ENCODE data around the gene NAALADL2.
"Not testable (repeated sequence)": the region's sequence is repeated elsewhere in the genome, so short reads cannot be mapped to it uniquely, and the experiment has no call there.

Gene NAALADL2

DNA sequence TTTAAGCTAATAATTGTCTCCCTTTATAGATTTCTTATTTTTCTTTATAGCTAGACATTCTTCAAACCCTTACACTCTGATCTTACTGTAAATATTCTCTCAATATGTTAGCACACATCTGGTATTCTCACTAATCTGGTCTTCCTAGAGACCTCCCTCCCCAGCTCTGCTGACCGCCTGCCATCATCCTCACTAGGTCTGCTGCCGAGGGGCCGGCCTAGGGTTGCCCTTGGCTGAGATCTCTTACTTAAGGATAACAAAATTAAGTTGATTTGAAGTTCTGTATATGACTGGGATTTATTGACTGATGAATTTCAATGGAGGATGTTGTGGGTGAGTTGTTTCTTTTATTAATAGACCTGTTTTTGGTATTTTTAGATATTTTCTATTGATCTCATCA, 586.6 kb downstream of the NAALADL2 start:
- DNase-seq: no peak

DNA sequence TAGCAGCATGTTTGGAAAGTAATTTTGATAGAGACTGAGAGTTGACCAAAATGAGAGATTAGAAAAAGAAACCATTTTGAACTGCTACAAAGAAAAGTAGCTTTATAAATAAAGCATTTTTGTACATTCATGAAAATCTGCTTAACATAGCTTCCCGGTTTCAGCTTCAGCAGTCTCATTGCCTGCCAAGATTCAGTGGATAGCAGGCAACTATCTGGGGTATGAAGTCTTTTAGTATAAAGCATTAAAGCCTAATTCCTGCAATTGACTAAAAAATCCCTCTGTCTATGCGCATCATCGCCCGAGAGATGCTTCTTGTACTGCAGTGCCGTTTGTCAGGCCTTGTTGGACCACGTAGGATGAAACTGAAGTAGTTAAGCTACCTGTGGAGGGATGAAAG, 588.4 kb downstream of the NAALADL2 start:
- DNase-seq: no peak

DNA sequence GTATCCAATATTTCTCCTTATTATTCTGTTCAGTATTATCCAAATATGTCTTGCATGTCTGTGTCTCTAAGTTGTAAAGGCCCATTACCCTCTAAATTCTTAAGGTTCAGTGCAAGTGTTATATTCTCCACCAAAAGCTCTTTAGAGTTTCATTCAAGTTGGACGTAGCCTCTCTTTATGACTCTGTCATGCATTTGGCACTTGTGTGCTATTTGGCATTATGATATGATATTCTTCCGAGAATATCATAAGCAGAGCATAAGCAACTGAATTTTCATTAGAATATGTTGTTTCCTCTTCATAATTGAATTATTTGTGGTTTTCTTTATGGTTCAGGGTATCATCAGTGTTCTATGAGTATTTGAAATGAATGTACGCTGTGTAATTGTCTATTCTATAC, 594.2 kb downstream of the NAALADL2 start:
- no peak for DNase-seq

DNA sequence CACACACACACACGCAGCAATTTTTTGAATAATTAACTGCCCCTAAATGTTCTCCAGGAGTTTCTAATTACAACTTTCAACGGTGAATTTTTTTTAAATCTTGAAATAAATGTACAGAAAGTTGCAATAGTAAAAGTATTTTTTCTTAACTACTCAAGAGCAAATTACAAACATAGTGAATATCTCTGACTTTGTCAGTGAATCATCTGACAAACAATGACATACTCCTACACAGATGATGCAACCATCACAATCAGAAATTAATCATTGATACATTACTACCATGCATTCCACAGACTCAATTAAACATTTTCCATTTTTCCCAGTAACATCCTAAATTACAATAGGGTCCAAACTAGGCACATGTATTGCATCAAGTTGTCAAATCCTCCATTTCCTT, 597.3 kb downstream of the NAALADL2 start:
- DNase-seq: no peak

DNA sequence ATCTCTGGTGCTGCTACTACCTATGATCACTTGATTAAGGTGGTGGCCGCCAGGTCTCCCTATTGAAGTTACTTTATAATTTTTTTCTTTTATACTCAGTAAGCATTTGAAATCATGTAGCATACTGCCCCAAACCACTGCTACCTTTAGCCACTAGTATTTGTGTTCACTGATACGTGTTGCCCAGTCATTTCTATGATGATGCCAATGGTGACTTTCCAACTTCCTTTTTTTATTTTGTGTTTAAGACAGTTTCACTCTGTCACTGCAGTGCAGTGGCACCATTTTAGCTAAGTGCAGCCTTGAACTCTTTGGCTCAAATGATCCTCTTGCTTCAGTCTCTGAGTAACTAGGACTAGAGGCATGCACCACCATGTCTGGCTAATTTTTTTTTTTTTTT, 598.2 kb downstream of the NAALADL2 start:
- no peak for DNase-seq

DNA sequence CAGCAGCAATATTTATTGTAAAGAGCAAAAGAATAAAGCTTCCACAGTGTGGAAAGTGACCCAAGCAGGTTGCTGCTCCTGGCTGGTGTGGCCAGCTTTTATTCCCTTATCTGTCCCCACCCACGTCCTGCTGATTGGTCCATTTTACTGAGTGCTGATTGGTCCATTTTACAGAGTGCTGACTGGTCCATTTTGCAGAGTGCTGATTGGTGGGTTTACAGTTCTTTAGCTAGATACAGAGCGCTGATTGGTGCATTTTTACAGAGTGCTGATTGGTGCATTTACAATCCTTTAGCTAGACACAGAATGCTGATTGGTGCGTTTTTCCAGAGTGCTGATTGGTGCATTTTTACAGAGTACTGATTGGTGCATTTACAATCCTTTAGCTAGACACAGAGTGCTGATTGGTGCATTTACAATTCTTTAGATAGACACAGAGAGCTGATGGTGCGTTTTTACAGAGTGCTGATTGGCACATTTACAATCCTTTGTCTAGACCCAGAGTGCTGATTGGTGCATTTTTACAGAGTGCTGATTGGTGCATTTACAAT, 601.8 kb downstream of the NAALADL2 start:
- not testable (repeated sequence) for DNase-seq

DNA sequence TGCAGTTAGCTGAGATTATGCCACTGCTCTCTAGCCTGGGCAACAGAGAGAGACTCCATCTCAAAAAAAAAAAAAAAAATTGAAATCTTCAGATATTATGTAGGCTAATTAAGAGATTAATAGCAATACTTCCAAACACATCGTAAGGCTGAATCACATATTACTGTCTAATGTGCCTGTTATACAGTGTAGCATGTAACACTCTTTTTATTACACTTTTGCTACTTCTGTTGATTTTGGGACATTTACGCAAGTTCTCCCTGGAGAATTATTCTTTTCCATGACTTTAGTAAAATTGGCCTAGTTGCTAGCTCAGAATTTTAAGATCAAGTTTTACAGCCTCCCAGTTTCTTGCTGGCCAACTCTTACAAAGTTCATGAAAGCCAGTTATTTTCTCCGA, 605.2 kb downstream of the NAALADL2 start:
- no peak for DNase-seq

DNA sequence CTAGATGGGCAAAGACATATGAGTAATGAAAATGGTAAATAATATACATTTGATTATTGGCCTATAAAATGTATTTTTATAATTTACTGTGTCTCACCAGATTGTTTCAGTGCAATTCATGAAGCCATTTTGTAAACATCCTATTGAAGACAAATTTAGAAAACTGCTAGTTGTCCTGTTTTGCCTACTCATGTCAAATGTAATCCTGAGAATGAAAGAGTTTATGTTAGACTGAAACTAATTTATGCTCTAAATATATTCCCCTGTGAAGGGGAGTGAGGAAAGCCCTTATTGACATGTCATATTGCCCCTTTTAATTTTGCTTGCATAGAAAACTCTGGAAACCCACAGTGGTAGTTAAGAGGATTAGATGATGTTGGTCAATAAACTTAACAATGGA, 610.0 kb downstream of the NAALADL2 start:
- no peak for DNase-seq

DNA sequence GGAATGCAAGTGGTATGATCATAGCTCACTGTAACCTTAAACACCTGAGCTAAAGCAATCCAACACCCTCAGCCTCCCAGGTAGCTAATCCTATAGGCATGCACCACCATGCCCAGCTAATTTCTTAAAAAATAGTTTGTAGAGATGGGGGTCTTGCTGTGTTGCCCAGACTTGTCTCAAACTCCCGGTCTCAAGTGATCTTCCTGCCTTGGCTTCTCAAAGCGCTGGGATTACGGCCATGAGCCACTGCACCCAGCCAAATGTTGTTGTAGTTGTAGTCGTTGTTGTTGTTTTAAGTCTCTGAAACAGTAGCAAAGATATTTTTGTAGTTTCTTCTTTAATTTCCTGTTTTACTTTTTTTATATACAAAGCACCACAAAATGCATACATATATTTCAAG, 616.6 kb downstream of the NAALADL2 start:
- no peak for DNase-seq

DNA sequence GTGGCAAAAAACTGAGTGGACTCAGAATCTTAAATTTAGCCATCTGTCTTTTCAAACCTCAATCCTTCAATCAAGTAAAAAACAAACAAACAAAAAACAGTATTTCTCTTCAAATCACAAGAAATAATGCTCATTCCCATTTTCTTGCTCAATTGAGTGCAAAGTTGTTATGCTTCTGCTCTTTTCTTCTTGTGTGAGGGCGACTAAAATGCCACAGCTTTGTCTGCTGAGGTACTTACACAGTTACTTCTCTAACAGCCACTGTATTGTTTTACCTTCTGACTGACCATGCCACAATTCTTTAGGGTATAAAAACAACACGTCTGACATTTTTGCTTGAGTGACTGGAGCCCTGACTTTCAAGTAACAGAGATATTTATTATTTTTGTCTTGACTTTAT, 617.4 kb downstream of the NAALADL2 start:
- DNase-seq: no peak

DNA sequence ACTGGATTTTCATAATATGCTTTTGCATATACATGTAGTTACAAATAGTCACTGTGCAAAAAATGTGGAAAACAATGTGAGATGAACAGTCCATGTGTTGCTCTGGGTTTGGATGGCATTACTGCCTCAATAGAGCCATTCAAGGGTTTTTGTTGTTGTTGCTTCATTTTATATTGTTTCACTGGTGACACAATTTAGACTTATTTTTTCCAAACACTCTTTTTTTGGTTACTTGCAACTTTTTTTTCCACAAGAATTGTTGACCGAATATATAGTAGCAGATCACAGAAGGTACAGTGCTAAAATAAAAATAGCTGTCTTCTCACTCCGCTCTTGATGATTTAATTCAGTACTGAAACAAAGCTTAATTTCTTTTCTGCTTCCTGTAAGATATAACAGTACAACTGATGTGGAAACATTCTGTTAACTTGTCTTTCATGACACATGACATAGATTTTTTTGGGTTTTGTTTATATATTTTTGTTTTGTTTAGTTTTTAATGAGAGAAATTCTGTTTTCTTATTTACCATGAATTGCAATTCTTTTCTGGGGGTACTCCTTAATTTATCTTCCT, 618.6 kb downstream of the NAALADL2 start:
- DNase-seq: no peak

DNA sequence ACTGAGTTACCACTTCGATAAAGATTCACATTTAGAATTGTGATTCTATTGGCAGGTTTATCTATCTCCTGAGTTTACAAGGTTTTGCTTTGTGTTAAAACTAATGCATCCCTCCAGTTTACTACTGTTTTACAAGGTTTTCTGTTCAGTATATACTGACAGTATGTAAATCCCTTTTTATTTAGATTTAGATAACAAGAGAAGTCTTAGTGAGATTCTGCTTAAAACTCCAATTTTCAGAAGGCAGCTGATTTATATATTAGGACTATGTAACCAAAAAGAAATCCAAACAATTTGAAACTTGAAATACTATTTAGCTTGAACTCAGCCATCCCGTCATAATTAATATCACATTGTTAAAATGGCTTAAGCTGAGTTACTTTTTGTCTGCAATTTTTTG, 619.2 kb downstream of the NAALADL2 start:
- no peak for DNase-seq

DNA sequence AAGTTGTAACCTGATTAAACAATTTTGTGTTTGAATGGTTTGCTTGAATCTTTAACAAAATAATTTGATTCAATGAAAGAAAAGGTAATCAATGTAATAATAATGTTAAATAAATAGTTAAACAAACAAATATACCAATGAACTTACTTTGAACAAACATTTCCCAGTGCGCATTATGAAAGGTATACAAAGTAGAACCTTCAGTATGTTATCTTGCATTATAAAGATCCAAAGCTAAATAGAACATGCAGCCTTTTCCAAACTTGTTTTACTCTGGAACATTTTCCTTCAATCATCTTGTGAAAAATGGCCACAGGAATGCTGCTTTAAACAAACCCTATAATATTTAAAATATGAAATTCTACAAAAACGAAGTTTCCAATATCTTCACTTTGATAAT, 620.0 kb downstream of the NAALADL2 start:
- DNase-seq: no peak

DNA sequence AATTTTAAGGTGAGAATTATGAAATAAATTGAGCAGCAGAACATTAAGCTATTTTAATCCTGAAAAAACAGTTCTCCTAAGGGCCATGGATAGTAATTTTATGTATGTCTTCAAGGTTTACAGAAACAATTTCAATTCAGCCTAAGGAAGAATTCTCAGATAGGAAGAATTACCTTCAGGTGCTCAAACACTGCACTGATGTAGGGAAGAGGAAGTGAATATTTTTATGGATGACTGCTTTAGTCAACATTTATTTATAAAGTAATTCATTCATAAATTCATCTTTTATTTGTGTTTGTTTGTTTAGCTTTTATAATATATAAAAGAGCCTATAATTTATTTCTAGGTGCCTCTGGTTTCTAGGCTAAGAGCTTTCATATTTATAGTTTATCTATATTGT, 620.7 kb downstream of the NAALADL2 start:
- DNase-seq: no peak

DNA sequence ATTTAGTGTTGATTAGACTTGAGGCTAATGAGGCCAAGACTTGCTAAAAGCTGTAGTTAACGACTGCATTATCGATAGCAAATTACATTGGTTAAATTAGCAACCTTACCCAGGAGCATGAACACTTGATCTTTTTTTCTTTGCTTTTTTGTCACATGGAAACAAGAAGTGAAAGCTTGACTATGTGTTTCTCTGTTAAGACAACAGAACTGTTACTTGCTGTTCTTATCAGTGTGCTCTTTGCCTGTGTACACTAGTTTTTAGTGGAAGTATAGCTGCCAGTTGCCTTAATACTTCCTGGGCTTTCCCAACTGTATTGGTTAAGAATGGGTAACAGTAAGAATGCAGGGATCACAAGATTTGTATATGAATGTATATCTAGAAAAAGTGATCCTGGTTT, 625.5 kb downstream of the NAALADL2 start:
- no peak for DNase-seq

DNA sequence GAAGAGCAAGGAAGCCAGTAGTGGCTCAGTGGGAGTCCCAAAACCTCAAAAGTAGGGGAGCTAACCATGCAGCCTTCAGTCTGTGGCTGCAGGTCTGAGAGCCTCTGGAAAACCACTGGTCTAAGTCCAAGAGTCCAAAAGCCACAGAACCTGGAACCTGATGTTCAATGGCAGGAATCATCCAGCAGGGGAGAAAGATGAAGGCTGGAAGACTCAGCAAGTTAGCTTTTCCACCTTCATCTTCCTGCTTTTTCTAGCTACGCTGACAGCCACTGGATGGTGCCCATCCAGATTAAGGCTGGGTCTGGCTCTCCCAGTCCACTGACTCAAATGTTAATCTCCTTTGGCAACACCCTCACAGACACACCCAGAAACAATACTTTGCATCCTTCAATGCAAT, 626.3 kb downstream of the NAALADL2 start:
- no peak for DNase-seq

DNA sequence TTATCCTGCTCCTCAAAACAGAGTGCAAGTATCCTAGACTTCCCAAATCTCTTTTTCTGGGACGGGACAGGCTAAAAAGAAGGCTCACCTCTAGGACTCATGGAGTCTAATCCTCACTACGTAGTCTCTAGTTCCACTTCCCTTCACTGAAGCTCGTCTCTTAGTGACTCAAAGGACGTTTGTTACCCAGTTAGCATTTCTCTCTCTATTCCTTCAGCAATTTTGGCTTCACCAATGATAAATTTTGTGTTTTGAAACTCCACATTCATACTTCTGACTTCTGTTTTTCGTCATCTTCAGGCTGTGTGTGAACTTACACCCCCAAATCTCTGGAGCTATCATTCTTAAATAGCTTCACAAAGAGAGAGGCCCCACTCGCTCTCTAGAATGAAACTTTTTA, 627.1 kb downstream of the NAALADL2 start:
- DNase-seq: no peak

DNA sequence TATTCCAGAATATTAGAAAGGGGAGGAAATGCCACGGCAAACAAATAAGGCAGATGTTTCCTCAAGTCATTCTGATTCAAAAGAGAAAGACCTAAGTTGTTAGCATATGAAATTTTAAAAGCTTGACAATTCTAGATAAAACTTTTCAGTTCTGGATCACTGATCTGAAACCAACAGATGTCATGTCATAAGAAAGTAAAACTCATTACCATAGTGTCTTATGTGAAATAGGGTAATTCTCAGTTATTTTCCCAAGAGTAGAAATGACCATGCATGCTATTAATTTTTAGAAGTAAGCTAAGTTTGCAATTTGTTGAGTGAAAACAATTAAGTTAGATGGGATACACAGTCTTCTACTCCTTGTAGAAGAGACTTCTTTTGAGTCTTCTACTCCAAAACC, 630.3 kb downstream of the NAALADL2 start:
- no peak for DNase-seq

DNA sequence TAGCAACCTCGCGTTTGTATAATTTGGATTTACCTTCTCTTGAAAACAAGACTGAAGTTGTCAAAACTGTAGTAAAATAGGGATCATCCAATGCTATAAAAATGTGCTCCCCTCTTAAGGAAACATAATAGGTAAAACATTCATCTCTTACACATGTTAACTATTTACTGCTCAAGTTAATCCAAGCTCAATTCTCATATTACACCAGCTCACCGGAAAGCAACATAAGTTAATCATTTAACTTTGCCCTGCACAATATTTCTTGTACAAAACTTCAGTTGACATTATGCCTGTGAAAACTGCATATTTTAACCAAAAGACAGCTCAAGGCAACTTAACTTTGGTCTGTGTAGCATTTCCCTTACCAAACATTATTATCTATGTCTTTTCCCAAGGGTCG, 634.2 kb downstream of the NAALADL2 start:
- no peak for DNase-seq

DNA sequence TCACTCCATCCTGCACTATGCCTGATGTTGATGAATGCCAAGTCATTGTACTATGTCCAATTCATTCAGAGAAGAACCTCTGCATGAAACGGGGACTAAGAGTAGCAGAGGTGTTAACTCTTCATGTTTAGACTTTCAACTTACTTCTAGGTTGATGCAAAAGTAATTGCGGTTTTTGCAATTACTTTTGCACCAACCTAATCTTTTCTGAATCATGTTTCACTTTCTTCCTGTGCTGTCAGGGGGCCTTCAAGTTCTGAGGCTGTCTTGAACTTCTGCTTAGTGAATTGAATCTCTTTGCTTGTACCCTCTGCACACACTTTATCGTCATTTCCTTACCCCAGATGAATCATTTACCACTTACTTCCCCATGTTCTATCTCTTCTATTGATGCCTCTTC, 636.2 kb downstream of the NAALADL2 start:
- DNase-seq: no peak

DNA sequence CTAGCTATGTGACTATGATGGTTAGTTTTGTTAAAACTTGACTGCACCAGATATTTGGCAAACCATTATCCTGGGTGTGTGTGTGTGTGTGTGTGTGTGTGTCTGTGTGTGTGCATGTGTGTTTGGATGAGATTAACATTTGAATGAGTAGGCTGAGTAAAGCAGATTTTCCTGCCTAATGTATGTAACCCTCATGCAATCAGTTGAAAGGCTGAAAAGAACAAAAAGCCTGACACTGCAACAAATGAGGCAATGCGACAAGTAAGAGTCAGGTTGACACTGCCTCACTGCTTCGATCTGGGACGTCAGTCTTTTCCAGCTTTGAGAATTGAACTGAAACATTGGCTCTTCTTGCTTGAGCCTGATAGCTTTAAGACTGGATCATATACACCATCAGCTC, 643.0 kb downstream of the NAALADL2 start:
- no peak for DNase-seq

DNA sequence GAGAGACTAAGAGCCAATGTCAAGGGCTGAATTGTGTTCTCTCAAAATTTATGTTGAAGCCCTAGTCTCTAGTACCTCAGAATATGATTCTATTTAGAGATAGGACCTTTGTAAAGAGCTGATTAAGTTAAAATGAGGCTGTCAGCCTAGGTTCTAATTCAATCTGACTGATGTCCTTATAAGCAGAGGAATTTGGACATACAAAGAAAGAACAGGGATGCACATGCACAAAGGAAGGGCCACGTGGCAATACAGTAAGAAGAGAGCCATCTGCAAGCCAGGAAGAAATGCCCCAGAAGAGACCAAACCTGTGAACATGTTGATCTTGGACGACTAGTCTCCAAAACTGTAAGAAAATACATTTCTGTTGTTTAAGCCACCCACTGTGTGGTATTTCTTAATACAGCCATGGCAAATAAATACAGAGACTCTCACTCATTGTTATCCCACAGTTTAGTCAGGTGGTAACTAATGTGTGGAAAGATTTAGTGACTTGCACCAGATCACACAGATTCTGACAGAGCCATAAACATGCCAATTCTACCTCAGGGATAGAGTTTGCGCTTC, 652.2 kb downstream of the NAALADL2 start:
- DNase-seq: no peak

DNA sequence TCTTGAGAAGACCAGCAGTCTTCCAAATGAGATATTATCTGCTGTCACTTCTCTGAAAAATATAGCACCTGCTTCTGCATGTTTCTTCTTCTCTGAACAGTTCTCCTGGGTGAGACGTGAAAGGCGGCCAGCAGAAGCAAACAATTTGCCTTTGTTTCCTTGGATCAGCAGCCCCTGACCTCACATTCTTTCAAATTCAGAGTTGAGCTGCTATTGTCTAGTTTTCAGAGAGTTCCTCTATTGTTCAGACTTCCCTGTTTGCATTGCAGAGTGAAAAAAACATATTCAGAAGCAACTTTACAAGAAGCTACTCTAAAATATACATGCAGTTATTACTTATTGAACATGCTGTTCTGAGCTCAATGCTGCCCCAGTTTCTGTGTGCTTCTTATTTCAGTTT, 653.6 kb downstream of the NAALADL2 start:
- no peak for DNase-seq

DNA sequence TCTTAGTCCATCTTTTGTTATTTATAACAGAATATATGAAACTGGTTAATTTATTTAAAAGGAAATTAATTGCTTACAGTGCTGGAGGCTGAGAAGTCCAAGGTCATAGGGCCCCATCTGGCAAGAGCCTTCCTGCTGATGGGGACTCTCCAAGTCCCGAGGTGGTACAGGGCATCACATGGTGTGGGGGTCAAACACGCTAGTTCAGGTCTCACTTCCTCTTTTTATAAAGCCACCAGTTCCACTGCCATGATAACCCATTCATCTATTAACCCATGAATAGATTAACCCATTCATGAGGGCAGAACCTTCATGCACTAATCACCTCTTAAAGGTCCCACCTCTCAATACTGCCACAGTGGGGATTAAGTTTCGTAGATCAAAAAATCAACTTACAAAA, 659.3 kb downstream of the NAALADL2 start:
- DNase-seq: no peak

DNA sequence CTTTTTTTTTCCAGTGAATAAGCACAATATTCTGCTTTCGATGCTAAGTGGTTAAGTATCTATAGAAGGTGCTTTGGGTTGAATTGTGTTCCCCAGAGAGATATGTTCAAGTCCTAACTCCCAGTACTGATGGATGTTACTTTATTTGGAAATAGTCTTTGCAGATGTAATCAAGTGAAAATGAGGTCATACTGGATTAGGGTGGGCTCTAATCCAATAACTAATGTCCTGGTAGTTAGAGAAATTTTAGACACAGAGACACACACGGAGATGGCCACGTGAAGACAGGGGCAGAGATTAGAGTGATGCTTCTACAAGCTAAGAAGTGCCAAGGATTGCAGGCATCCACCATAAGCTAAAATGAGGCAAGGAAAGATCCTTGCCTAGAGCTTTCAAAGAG, 662.3 kb downstream of the NAALADL2 start:
- no peak for DNase-seq

Measured in CD4-positive, alpha-beta T cell treated with Interleukin-17A for 4 hours (primary cell).